HuH-7.5 (cell line): ENCODE data around the gene QSER1.
"Not testable (repeated sequence)": the region's sequence is repeated elsewhere in the genome, so short reads cannot be mapped to it uniquely, and the experiment has no call there.

ENCODE experiments used
- DNase-seq: peaks from one replicate; pipeline ENCODE4 v3.0.0; 2011; ENCODE audit warnings: low spot score

The QSER1 gene

GRCh38 chr11:32892355-32893092 lies at the start of gene QSER1:
Gene QSER1, plus strand, starts transcription at chr11:32892811. Its CDS starts 315 bp downstream, at chr11:32893126.
- DNase-seq, result peak; percentile 74

- no peak for DNase-seq
Observed at GRCh38 chr11:32843544-32843943, 49.1 kb upstream of the QSER1 start.

- DNase-seq, result no peak
Observed at GRCh38 chr11:32847511-32847910, 45.1 kb upstream of the QSER1 start.

GRCh38 chr11:32849761-32850160 lies 42.9 kb upstream of the QSER1 start:
- DNase-seq, result no peak

GRCh38 chr11:32851251-32851650 lies 41.4 kb upstream of the QSER1 start:
- DNase-seq, result no peak

GRCh38 chr11:32852207-32852606 lies 40.4 kb upstream of the QSER1 start:
- no peak for DNase-seq

GRCh38 chr11:32855601-32856000 lies 37.0 kb upstream of the QSER1 start:
- no peak for DNase-seq

- DNase-seq, result no peak
Observed at GRCh38 chr11:32858731-32859130, 33.9 kb upstream of the QSER1 start.

GRCh38 chr11:32861850-32862577 lies 30.6 kb upstream of the QSER1 start:
- peak; percentile 14 for DNase-seq

- DNase-seq, result no peak
Observed at GRCh38 chr11:32864555-32864954, 28.1 kb upstream of the QSER1 start.

- DNase-seq, result not testable (repeated sequence)
Observed at GRCh38 chr11:32868752-32869151, 23.9 kb upstream of the QSER1 start.

GRCh38 chr11:32870676-32871075 lies 21.9 kb upstream of the QSER1 start:
- no peak for DNase-seq

GRCh38 chr11:32874132-32874531 lies 18.5 kb upstream of the QSER1 start:
- no peak for DNase-seq

GRCh38 chr11:32881286-32881685 lies 11.3 kb upstream of the QSER1 start:
- no peak for DNase-seq

- DNase-seq, result no peak
Observed at GRCh38 chr11:32883421-32883820, 9.2 kb upstream of the QSER1 start.

- DNase-seq, result no peak
Observed at GRCh38 chr11:32884023-32884422, 8.6 kb upstream of the QSER1 start.

GRCh38 chr11:32884770-32885384 lies 7.7 kb upstream of the QSER1 start:
- no peak for DNase-seq

- no peak for DNase-seq
Observed at GRCh38 chr11:32885556-32885955, 7.1 kb upstream of the QSER1 start.

GRCh38 chr11:32886180-32886579 lies 6.4 kb upstream of the QSER1 start:
- no peak for DNase-seq

GRCh38 chr11:32887707-32888383 lies 4.8 kb upstream of the QSER1 start:
- not testable (repeated sequence) for DNase-seq

- DNase-seq, result not testable (repeated sequence)
Observed at GRCh38 chr11:32888384-32888710, 4.3 kb upstream of the QSER1 start.

GRCh38 chr11:32888805-32889204 lies 3.8 kb upstream of the QSER1 start:
- DNase-seq, result no peak
